Peyer's patch (tissue), 4 donors: ENCODE measurements around the gene PRR18. TPM values are rescaled to one million over a fixed set of nuclear protein-coding genes. Genes with fewer than 3 reads are reported as not detected.
"Not testable (repeated sequence)": the region's sequence is repeated elsewhere in the genome, so short reads cannot be mapped to it uniquely, and the experiment has no call there.

Source experiments
- DNase-seq, 3 donors: peaks; one replicate each; pipeline ENCODE4 v3.0.0-alpha.2; 2017 to 2019
- H3K27ac ChIP-seq, 4 donors: fragments of 200-600 bp; sonication (generic); one replicate each; pipeline ENCODE4 v1.5.1; 2016 to 2019
- H3K27me3 ChIP-seq, 2 donors: fragments of 200-600 bp; sonication (generic); one replicate each; pipeline ENCODE4 v1.5.1; 2019
- H3K36me3 ChIP-seq, 3 donors: fragments of 200-600 bp; sonication (generic); one replicate each; pipeline ENCODE4 v1.5.1; 2016 to 2019
- H3K4me1 ChIP-seq, 4 donors: fragments of 200-600 bp; sonication (generic); one replicate each; pipeline ENCODE4 v1.5.1; 2016 to 2019
- H3K4me3 ChIP-seq, 4 donors: fragments of 200-600 bp; sonication (generic); 1 replicate in 3 of 4; 2 replicates in 1 of 4; pipeline ENCODE4 v1.5.1; 2016 to 2019; ENCODE audit warnings: mild to moderate bottlenecking in 1 of 4
- H3K9me3 ChIP-seq, 4 donors: fragments of 200-600 bp; sonication (generic); one replicate each; pipeline ENCODE4 v1.5.1; 2016 to 2019; ENCODE audit warnings: mild to moderate bottlenecking in 1 of 4
- POLR2A ChIP-seq, 2 donors: fragments of 450-650 bp; IDR thresholded peaks; one replicate each; pipeline ENCODE4 v1.5.1; 2017; ENCODE audit warnings: antibody characterized with exemption in 2 of 2, mild to moderate bottlenecking in 2 of 2, moderate library complexity in 2 of 2
- total RNA-seq, 4 donors: library from RNA; depleted of rRNA; stranded (reverse); fragments of >200 nt; gene quantifications; one replicate each; pipeline ENCODE4 v1.1.0, GENCODE V29; 2016
- TF ChIP-seq, protein P1 (sequence below), 6 experiments: fragments of 450-650 bp in 4 of 6; fragments of 200-600 bp in 2 of 6; sonication (generic) in 1 of 6; IDR thresholded peaks; one replicate each; pipeline ENCODE4 v1.5.1; 2017 to 2019; ENCODE audit warnings: antibody characterized with exemption in 6 of 6, mild to moderate bottlenecking in 3 of 6, moderate library complexity in 1 of 6

The PRR18 gene
- total RNA-seq, 4 donors from 2014 or later = not detected

DNA sequence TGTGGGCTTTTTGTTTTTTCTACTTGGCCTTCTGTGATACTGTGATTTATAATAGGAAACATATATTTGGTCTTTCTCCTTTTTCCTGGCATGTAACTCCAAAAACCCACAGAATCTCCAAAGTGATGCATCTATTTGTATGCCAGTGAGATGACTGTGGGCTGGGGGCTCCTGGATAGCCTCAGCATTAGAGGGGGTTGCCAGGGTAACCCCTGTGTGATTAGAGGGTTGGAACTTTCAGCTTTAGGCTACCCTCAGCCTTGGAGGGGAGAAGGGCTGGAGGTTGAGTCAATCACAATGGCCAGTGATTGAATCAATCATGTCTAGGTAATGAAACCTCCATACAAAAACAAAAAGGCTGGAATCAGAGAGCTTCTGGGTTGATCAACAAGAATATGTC is 44.7 kb upstream of the PRR18 start:
- no peak for DNase-seq
- Histone ChIP-seq H3K4me3 (no peak overlapping the region), H3K27ac (no peak overlapping the region), H3K9me3 (no peaks in the 10 kb centered on the region), H3K4me1 (no peaks in the 10 kb centered on the region), H3K27me3 (no peaks in the 10 kb centered on the region), H3K36me3 (no peaks in the 10 kb centered on the region)
- TF ChIP-seq, protein P1, sequence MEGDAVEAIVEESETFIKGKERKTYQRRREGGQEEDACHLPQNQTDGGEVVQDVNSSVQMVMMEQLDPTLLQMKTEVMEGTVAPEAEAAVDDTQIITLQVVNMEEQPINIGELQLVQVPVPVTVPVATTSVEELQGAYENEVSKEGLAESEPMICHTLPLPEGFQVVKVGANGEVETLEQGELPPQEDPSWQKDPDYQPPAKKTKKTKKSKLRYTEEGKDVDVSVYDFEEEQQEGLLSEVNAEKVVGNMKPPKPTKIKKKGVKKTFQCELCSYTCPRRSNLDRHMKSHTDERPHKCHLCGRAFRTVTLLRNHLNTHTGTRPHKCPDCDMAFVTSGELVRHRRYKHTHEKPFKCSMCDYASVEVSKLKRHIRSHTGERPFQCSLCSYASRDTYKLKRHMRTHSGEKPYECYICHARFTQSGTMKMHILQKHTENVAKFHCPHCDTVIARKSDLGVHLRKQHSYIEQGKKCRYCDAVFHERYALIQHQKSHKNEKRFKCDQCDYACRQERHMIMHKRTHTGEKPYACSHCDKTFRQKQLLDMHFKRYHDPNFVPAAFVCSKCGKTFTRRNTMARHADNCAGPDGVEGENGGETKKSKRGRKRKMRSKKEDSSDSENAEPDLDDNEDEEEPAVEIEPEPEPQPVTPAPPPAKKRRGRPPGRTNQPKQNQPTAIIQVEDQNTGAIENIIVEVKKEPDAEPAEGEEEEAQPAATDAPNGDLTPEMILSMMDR (IDR thresholded peaks at IDR 0.05) = no peak
- no peak for TF ChIP-seq POLR2A (IDR thresholded peaks at IDR 0.05)

DNA sequence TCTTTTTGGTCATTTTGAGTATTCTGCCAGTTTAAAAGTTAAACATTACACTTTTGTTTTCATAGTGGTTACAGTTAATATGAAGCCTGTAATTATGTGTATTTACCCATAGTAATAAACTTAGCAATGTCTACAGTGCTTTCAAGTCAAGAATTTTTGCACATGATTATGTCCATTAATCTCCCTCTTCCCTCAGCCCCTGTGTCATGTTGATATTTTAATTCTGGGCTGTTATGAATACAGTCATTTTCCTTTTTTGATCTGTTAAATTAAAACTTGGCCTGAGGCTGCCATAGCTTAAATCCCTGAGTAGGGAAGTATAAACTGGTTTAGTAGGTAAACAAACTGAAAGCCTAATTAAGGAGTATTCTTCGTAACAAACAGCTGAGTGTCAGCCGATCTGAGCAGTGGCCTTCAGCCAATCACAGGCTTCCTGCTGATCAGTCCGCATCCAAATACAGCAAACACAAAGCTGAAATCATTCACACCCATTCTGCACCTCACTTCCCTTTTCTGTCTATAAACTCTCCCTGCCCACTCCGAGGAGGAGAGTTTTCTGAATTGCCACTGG is 43.6 kb upstream of the PRR18 start:
- no peak overlapping the region for H3K4me3 ChIP-seq
- no peak overlapping the region for H3K27ac ChIP-seq
- peak in 1 of 3 donors; percentile 64 for DNase-seq
- TF ChIP-seq, protein P1 (IDR thresholded peaks at IDR 0.05) = no peak
- no peak for TF ChIP-seq POLR2A (IDR thresholded peaks at IDR 0.05)
- no peaks in the 10 kb centered on the region for H3K36me3 ChIP-seq
- H3K27me3 ChIP-seq = no peaks in the 10 kb centered on the region
- H3K9me3 ChIP-seq = no peaks in the 10 kb centered on the region
- no peaks in the 10 kb centered on the region for H3K4me1 ChIP-seq

DNA sequence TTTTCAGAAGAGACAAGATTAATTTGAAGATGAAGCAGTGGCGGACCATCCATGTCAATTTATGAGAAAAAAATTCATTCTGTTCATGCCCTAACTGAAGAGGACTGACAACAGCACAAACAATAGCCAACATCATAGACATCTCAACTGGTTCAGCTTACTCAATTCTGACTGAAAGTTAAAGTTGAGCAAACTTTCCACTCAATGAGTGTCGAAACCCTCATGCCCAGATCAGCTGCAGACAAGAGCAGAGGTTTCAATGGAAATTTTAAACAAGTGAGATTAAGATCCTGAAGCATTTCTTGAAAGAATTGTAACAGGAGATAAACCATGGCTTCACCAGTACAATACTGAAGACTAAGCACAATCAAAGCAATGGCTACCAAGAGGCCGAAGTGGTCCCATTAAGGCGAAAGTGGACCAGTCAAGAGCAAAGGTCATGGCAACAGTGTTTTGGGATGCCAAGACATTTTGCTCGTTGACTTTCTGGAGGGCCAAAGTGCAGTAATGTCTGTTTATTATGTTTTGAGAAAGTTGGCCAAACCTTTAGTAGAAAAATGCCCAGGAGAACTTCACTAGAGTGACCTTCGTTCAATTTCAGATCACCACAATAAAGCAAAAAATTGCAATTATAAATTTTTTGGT is 40.2 kb upstream of the PRR18 start:
- TF ChIP-seq, protein P1 (IDR thresholded peaks at IDR 0.05) = no peak
- no peak for TF ChIP-seq POLR2A (IDR thresholded peaks at IDR 0.05)
- no peak for DNase-seq
- H3K27me3 ChIP-seq = no peaks in the 10 kb centered on the region
- H3K27ac ChIP-seq = no peak overlapping the region
- no peaks in the 10 kb centered on the region for H3K9me3 ChIP-seq
- H3K4me3 ChIP-seq = no peak overlapping the region
- peaks cover 0 to 1% (median 0%) of the 10 kb centered on the region in 4 donors for H3K4me1 ChIP-seq
- no peaks in the 10 kb centered on the region for H3K36me3 ChIP-seq

DNA sequence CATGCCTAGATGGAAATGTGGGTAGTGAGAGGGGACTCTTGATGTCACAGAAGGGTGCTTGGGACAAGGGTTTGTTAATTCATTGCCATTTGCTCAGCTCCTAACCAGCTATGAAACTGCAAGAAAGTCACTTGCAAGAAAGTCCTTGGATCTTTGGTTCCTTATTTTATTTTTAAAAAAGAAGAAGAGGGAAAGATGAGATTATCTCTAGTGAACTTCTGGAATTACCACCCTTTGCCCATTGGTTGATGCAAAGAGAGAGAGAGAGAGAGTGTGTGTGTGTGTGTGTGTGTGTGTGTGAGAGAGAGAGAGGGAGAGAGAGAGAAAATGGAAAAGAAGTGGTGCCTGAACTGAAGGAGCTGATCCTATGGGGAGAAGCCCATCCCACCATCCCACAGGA is 38.8 kb upstream of the PRR18 start:
- TF ChIP-seq POLR2A (IDR thresholded peaks at IDR 0.05) = no peak
- TF ChIP-seq, protein P1 (IDR thresholded peaks at IDR 0.05) = no peak
- Histone ChIP-seq H3K4me3 (no peak overlapping the region), H3K4me1 (peaks cover 0 to 5% (median 0%) of the 10 kb centered on the region in 4 donors), H3K9me3 (no peaks in the 10 kb centered on the region), H3K27ac (no peak overlapping the region), H3K27me3 (no peaks in the 10 kb centered on the region), H3K36me3 (no peaks in the 10 kb centered on the region)
- DNase-seq = no peak

DNA sequence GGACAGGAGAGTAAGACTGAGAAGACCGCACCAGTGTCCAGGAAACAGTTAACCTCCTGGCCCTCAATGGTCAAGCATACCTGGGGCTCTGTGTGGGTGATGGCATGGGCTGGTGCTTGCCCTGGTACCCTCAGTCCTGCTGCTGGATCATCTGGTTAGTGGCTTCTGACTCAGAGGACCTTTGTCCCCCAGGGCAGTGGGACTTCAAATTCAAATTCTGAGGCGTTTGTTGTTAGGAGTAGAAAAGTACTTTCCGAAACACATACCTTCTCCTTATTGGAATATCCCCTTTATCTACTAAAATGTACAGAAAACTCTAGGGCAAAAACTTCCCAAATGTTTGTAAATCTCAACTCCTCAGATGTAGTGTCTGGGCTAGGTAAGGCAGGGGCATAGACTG is 38.3 kb upstream of the PRR18 start:
- no peak for DNase-seq
- Histone ChIP-seq H3K27me3 (no peaks in the 10 kb centered on the region), H3K4me3 (no peak overlapping the region), H3K9me3 (no peaks in the 10 kb centered on the region), H3K27ac (no peak overlapping the region), H3K36me3 (no peaks in the 10 kb centered on the region), H3K4me1 (peaks cover 0 to 6% (median under 1%) of the 10 kb centered on the region in 4 donors)
- TF ChIP-seq POLR2A (IDR thresholded peaks at IDR 0.05) = no peak
- TF ChIP-seq, protein P1 (IDR thresholded peaks at IDR 0.05) = no peak

DNA sequence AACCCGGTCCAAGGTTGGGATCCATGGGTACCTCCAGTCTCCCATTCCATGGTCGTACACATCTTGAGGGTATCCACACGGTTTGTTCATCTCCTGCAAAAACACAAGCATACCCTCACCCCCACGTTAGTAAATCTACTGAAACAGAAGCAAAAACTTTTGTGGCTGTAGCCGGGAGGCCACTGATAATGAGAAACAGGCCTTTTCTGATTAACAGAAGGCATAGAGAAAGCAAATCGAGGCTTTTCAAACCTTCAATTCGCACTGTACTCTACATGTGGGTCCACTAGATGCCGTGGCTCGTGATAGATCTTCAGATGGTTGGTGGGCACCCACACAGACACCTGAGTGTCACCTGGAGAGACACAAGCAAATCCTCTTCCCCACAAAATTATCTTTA is 37.5 kb upstream of the PRR18 start:
- H3K27me3 ChIP-seq, DNase-seq, H3K4me3 ChIP-seq, H3K36me3 ChIP-seq, H3K27ac ChIP-seq, H3K9me3 ChIP-seq: not testable (repeated sequence)
- peaks cover 0 to 14% (median 3%) of the 10 kb centered on the region in 4 donors for H3K4me1 ChIP-seq

DNA sequence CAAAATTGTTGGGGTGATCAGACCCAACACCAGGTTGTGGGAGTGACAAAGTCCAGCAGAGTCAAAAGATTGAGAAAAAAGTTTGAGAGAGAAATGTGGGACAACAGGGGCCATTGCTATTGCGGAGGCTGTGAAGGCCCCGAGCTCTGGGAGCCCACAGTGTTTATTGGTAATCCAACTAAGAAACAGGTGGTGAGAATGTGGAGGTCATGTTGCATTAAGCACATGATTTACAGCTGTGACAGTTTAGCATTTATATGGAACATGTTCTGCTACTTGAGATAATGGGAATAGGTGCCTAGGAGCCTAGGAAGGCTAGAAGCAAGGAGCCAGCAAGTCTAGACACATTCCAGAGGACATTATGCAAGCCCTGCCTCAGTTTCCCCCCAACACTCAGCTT is 36.7 kb upstream of the PRR18 start:
- not testable (repeated sequence) for H3K27me3 ChIP-seq, DNase-seq, H3K9me3 ChIP-seq, H3K27ac ChIP-seq, H3K4me3 ChIP-seq, H3K36me3 ChIP-seq
- H3K4me1 ChIP-seq = peaks cover 0 to 21% (median 6%) of the 10 kb centered on the region in 4 donors
